ENCODE data around the gene GIMD1.

GRCh38 chr4:106401157-106401556, 32.6 kb upstream of the GIMD1 start:
- TF ChIP-seq GATA2 (IDR thresholded peaks at IDR 0.05; ENCODE audit: low read depth, low read length) = no peak
- TF ChIP-seq GATA3 (IDR thresholded peaks at IDR 0.05; ENCODE audit: low read depth, low read length) = no peak
